GM11168 (cell line): ENCODE results near the gene NT5C1B.

ENCODE experiments used
- in situ Hi-C: fragments of 300-500 bp; cut with MboI; formaldehyde crosslinking; loops from one replicate; pipeline ENCODE4 v1.12.0; 2022; ENCODE audit warnings: low sequenced_read_pairs; ENCODE audit not compliant: unreplicated experiment

Gene NT5C1B

DNA sequence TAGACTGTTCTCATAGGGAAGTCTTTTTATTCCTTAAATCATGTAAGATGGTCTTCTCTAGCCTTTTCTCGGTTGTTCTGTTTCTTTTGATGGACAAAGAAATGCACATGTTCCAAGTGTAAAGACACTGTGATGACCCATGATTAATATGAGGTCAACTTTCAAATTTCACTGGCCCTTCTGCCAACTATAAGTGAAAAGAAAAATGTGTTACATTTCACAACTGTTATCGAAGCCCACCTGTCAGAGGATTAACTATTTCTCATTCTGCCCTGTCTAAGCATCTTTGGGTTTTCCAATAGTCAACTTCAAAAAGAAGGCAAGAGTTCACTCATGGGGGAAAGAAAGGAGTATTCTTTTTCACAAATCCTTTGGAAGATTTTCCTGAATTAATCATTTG lies 32.2 kb downstream of the NT5C1B start:
- in situ Hi-C loops, result no loop called here

- in situ Hi-C loops, result no loop called here
Measured at GRCh38 chr2:18552351-18553077, 36.9 kb downstream of the NT5C1B start.

DNA sequence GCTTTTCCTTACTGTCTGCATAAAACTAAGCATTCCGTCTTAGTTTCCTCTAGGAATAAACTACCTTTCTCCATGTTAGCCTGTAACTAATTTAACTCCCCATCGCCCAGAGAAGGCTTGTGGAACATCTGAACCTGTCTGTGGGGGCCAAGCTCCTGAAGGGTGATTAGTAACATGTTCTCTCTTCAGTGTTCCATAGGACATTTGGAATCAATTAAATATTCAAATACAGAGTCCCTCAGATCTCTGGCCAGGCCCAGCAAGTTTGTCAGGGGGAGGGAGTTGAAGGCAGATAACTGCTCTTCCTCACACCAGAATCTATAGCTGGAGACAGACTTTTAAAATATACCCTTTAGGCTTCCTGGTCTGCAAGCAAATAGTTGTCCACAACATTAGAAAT lies 37.7 kb downstream of the NT5C1B start:
- in situ Hi-C loops, result no loop called here

DNA sequence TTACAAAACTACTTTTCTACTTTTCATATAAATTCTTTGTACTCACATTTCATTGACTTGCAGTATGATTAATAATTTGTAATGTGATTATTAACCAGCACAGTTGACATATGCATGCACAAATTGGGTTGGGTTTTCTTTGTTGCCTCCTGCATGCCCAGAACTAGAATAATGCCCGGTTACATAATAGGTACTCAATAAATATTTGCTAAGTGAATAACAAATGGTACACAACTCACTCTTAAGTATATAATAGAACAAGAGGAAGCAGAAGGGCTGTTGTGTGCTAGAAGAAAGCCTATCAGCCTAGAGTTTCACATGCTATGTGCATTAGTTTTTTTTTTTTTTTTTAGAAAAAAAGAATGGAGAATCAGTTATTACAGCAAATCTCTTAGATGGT lies 38.2 kb downstream of the NT5C1B start:
- in situ Hi-C loops, result no loop called here

- in situ Hi-C loops, result no loop called here
Measured at GRCh38 chr2:18550433-18550832, 38.9 kb downstream of the NT5C1B start.

GRCh38 chr2:18549083-18549482 lies 40.3 kb downstream of the NT5C1B start:
- in situ Hi-C loops, result loop anchor here (25.0 kb wide), 1 partner anchor 813 kb away; the partner anchor contains the start of gene OSR1

DNA sequence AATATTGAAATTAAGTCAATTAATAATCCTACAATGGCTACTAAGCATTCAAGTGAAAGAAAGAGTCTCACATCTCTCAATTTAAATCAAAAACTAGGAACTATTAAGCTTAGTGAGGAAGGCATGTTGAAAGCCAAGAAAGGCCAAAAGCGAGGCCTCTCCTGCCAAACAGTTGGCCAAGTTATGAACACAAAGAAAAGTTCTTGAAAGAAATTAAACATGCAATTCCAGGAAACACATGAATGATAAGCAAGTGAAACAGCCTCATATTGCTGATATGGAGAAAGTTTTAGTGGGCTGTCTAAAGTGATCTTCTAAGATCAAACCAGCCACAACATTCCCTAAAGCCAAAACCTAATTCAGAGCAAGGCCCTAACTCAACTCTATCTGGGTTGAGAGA lies 40.7 kb downstream of the NT5C1B start:
- in situ Hi-C loops, result loop anchor here (25.0 kb wide), 1 partner anchor 814 kb away; the partner anchor contains the start of gene OSR1

DNA sequence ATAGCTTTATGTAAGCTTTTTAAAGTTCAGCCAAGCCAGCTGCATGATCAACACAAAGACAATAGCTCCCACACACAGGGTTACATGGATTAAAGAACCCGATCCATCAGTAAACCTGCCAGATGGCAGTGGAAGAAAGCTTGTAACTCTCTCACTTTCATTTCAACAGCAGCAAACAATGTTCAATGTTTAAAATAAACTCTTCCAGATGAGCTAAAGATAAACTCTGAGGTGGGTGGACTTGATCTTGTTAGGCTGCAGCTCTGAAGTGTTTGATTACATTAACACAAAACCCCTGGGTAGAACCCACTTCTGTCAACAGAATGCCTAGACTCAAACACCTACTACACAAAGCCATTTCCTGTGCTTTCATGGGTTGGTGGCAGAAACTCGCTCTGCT lies 42.8 kb downstream of the NT5C1B start:
- in situ Hi-C loops, result loop anchor here (25.0 kb wide), 1 partner anchor 816 kb away; the partner anchor contains the start of gene OSR1

GRCh38 chr2:18545384-18545783 lies 44.0 kb downstream of the NT5C1B start:
- in situ Hi-C loops, result loop anchor here (25.0 kb wide), 1 partner anchor 817 kb away; the partner anchor contains the start of gene OSR1

DNA sequence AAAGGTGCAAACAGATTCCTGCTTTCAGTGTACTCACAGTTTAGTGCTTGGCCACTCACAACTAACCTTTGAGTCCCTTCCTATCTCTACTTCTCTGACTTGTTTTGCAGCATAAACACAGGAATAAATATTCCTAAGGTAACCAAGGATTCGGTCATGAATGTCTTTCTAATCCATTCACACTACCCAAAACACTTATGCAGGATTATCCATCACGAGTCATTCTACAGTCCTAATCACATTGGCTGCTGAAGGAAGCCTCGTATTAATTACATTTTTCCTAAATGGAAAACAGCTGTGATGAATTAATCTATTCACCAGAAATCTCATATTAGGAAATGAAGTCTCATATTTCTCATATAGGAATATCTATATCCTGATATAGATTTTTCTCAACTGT lies 45.2 kb downstream of the NT5C1B start:
- in situ Hi-C loops, result loop anchor here (25.0 kb wide), 1 partner anchor 818 kb away; the partner anchor contains the start of gene OSR1

DNA sequence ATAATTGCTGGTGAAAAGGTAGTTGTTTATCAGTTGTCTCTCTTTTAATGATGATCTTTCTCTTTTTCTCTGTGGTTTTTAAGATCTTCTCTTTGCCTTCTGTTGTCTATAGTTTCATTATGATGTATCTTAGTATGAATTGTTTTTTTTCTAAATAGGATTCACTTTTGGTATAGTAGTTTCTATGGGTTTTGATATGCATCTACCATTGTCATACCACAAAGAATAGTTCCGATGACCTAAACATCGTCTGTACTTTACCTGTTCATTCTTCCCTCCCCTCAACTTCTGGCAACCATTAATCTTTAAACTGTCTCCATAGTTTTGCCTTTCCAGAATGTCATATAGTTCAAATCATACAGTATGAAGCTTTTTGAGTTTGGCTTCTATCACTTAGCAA lies 48.5 kb downstream of the NT5C1B start:
- in situ Hi-C loops, result loop anchor here (25.0 kb wide), 1 partner anchor 821 kb away; the partner anchor contains the start of gene OSR1

- in situ Hi-C loops, result loop anchor here (25.0 kb wide), 1 partner anchor 826 kb away; the partner anchor contains the start of gene OSR1
Measured at GRCh38 chr2:18536697-18537096, 52.7 kb downstream of the NT5C1B start.

GRCh38 chr2:18536100-18536499 lies 53.3 kb downstream of the NT5C1B start:
- in situ Hi-C loops, result loop anchor here (25.0 kb wide), 1 partner anchor 826 kb away; the partner anchor contains the start of gene OSR1

DNA sequence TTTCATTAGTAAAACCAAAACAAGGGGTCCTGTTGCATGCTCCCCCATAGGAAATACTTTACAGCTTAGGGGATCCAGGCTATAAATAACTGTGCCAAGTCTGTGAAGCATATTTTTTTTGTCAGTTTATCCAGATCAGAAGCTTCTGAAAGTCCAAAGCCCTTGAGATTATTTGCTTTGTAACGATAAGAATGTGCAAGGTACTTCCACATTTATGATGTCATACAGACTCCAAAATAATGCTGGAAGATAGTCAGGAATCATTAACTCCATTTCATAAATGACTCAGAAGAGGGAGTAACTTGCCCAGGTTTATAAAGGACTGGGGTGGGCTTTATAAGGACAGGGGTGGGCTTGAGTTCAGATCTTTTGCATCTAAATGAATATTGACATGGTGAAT lies 58.2 kb downstream of the NT5C1B start:
- in situ Hi-C loops, result loop anchor here (25.0 kb wide), 1 partner anchor 831 kb away; the partner anchor contains the start of gene OSR1

GRCh38 chr2:18527822-18528221 lies 61.5 kb downstream of the NT5C1B start:
- in situ Hi-C loops, result loop anchor here (25.0 kb wide), 1 partner anchor 834 kb away; the partner anchor contains the start of gene OSR1

DNA sequence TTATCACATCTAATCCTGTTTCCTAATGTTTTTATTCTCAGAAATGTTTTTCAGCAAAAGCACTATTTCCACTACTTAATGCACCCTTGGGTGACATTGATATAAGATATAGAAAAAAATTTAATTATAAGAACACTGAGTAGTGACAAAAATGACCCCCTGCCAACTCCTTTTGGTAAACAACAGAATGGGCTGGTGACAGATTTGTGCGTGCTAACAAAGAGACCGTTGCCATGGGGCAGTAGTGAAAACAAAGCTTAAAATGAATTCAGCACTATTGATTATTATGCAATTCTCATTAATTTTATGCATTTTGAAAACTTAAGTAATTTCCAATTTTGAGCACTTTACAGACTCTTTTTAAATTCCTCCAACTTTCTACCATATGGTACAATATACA lies 62.0 kb downstream of the NT5C1B start:
- in situ Hi-C loops, result loop anchor here (25.0 kb wide), 1 partner anchor 835 kb away; the partner anchor contains the start of gene OSR1

DNA sequence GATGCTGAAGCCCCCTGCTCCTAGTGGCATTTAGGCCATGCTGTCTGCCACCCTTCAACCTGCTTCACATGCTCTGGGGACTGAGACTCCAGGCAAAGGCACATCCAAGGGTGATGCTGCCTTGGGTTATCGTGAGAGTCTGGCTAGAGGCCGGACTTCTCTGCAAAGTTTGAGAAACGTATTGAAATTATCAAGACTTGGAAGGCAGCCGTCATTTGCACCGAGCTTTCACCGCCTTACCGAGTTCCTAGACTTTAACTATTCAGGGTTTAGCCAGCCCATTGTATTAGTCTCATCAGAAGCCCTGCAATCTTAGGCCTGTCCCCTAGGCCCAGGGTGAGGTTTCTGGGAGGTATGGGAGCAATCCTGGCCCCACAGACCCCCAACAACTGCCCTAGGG lies 62.9 kb downstream of the NT5C1B start:
- in situ Hi-C loops, result loop anchor here (25.0 kb wide), 1 partner anchor 836 kb away; the partner anchor contains the start of gene OSR1

GRCh38 chr2:18525852-18526251 lies 63.5 kb downstream of the NT5C1B start:
- in situ Hi-C loops, result loop anchor here (25.0 kb wide), 1 partner anchor 836 kb away; the partner anchor contains the start of gene OSR1

- in situ Hi-C loops, result loop anchor here (25.0 kb wide), 1 partner anchor 837 kb away; the partner anchor contains the start of gene OSR1
Measured at GRCh38 chr2:18525236-18525635, 64.1 kb downstream of the NT5C1B start.

GRCh38 chr2:18522484-18523146 lies 66.8 kb downstream of the NT5C1B start:
- in situ Hi-C loops, result loop anchor here (5.0 to 25.0 kb wide), 2 partner anchors 215 to 1330 kb away; no protein-coding TSS in a partner anchor
